PFSK-1 (cell line): Measurements from ENCODE around the gene TBC1D22A.

Experiments
- SIN3A ChIP-seq: IDR thresholded peaks from 2 replicates; pipeline ENCODE4 v1.6.1; 2012; ENCODE audit warnings: mild to moderate bottlenecking, low read length, moderate library complexity, borderline replicate concordance; ENCODE audit not compliant: insufficient read depth
- TF ChIP-seq, protein P1 (sequence below), 2 experiments: IDR thresholded peaks; 2 replicates each; pipeline versions ENCODE4 v1.6.1 to v1.8.0; 2011 to 2012; ENCODE audit warnings: low read depth in 2 of 2, low read length in 2 of 2, control low read depth in 1 of 2, inconsistent platforms in 1 of 2, mild to moderate bottlenecking in 1 of 2, moderate library complexity in 1 of 2; ENCODE audit not compliant: insufficient read depth in 1 of 2

DNA sequence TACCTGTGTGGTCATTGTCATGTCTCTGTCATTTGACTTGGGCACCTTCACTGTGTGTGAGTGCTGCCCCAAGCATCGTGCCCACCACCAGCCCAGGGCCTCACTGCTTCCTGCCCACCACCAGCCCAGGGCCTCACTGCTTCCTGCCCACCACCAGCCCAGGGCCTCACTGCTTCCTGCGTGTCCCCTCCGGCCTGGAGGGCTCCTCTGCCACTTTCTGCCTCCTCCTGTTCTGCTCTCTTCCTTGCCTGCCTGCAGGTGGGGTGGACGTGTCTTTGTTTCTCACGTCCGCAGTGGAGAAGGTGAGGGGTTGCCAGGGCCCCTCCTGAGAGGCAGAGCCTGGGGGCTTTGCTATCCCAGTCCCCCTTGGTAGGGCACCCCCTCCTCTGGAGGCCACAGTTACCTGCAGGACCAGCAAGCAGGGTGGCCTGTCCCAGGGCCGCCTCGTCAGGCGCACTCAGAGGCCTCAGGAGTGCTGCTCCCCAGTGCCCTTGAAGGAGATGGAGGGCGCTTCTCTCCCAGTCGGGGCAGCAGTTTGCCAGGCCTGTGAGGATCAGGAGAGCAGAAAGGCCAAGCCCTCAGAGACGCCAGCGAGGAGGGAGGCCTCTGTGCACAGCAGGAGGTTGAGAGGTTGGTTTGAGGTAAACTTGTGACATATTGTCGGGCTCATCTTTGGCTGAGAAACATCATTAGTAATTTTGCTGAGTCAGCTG is 290.7 kb downstream of the TBC1D22A start:
- TF ChIP-seq, protein P1, sequence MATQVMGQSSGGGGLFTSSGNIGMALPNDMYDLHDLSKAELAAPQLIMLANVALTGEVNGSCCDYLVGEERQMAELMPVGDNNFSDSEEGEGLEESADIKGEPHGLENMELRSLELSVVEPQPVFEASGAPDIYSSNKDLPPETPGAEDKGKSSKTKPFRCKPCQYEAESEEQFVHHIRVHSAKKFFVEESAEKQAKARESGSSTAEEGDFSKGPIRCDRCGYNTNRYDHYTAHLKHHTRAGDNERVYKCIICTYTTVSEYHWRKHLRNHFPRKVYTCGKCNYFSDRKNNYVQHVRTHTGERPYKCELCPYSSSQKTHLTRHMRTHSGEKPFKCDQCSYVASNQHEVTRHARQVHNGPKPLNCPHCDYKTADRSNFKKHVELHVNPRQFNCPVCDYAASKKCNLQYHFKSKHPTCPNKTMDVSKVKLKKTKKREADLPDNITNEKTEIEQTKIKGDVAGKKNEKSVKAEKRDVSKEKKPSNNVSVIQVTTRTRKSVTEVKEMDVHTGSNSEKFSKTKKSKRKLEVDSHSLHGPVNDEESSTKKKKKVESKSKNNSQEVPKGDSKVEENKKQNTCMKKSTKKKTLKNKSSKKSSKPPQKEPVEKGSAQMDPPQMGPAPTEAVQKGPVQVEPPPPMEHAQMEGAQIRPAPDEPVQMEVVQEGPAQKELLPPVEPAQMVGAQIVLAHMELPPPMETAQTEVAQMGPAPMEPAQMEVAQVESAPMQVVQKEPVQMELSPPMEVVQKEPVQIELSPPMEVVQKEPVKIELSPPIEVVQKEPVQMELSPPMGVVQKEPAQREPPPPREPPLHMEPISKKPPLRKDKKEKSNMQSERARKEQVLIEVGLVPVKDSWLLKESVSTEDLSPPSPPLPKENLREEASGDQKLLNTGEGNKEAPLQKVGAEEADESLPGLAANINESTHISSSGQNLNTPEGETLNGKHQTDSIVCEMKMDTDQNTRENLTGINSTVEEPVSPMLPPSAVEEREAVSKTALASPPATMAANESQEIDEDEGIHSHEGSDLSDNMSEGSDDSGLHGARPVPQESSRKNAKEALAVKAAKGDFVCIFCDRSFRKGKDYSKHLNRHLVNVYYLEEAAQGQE (IDR thresholded peaks at IDR 0.05; ENCODE audit: insufficient read depth in 1 of 2, low read depth in 2 of 2, low read length in 2 of 2), result no peak
- TF ChIP-seq SIN3A, result no peak
